SJCRH30 (cell line): ENCODE data around the gene ZNF385D. TPM values are rescaled to one million over a fixed set of nuclear protein-coding genes. Genes with fewer than 3 reads are reported as not detected.

Experiments used
- DNase-seq, 2 experiments: peaks; one replicate each; pipeline ENCODE4 v3.0.0-alpha.2; 2015 to 2020
- H3K27ac ChIP-seq: fragments of 250-450 bp; sonication (Bioruptor Pico); 2 replicates; pipeline ENCODE4 v1.5.1; 2020; ENCODE audit warnings: mild to moderate bottlenecking, moderate library complexity
- H3K27me3 ChIP-seq: fragments of 250-450 bp; sonication (Bioruptor Pico); 2 replicates; pipeline ENCODE4 v1.5.1; 2020; ENCODE audit warnings: mild to moderate bottlenecking, moderate library complexity
- H3K36me3 ChIP-seq: fragments of 250-450 bp; sonication (Bioruptor Pico); 2 replicates; pipeline ENCODE4 v1.5.1; 2020; ENCODE audit warnings: mild to moderate bottlenecking, moderate library complexity
- H3K4me1 ChIP-seq: fragments of 250-450 bp; sonication (Bioruptor Pico); 2 replicates; pipeline ENCODE4 v1.5.1; 2020; ENCODE audit warnings: mild to moderate bottlenecking, moderate library complexity
- H3K4me3 ChIP-seq: fragments of 250-450 bp; sonication (Bioruptor Pico); 2 replicates; pipeline ENCODE4 v1.5.1; 2020; ENCODE audit warnings: mild to moderate bottlenecking, moderate library complexity
- H3K9me3 ChIP-seq: fragments of 250-450 bp; sonication (Bioruptor Pico); replicated peaks from 2 replicates; pipeline ENCODE4 v1.5.1; 2020; ENCODE audit warnings: mild to moderate bottlenecking, moderate library complexity
- total RNA-seq: library from RNA; depleted of rRNA; stranded (reverse); fragments of >200 nt; shearing (Covaris generic); gene quantifications from 2 replicates; pipeline ENCODE4 v1.2.3, GENCODE V29; 2014

The ZNF385D gene
- total RNA-seq, 1 experiment from 2014 or later = 0.02 TPM

DNA sequence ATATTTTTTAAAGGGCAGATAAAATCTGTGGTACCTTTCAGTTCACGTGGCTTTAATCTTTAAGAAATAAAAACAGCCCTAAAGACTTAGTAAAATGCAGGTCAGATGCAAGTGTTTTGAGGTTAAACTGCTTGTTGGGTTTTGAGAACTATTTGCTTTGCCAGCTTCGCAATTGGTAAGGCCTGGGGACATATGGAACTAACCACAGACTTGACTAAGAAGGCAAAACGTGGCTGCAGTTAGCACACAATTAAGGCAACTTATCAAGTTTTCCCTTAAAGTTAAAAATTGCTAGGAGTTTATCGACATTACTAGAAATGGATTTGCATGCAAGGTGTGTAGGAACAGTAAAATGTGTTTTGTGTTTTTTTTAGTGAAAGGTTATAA is 206.9 kb downstream of the ZNF385D start:
- Histone ChIP-seq H3K27me3 (peaks cover 12% of the 10 kb centered on the region; the same call in 1 of the 2 replicates), H3K9me3 (no peaks in the 10 kb centered on the region), H3K4me1 (no peaks in the 10 kb centered on the region), H3K4me3 (no peak overlapping the region), H3K27ac (no peak overlapping the region), H3K36me3 (no peaks in the 10 kb centered on the region)
- DNase-seq = no peak

DNA sequence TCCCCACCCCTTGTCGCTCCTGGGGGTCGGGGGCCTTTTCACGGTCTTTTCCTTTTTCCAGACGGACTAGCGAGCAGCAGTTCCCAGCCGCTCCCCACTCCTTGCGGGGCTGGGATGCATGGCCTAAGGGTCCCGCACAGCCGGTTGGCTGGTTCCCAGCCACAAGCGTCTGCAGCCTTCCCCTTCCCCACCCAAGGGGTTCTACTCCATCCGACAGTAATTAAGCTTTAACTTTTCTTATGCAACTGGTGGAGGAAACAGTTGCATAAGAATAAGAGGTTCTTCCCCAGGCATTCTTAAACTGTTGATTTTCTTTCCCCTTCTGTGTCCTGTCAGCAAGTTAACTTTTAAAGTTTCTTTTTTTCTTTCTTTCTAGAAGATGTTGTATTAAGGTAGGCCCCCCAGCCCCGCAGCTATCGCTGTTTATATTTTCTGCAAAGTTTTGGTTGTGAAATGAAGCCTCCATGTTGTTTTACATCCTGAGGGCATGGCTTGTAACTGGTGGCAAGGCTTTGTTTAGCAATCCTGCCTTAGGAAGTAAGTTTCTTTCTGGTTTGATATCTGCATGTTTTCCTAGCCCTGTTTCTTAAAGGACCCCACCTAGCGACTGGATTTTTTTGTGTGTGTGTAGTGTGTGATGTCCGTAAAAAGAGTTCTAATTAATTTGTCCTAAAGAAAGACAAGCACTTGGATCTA is 207.5 kb downstream of the ZNF385D start:
- Histone ChIP-seq H3K27me3 (peaks cover 12% of the 10 kb centered on the region; the same call in 1 of the 2 replicates), H3K4me1 (no peaks in the 10 kb centered on the region), H3K36me3 (no peaks in the 10 kb centered on the region), H3K9me3 (no peaks in the 10 kb centered on the region), H3K27ac (no peak overlapping the region), H3K4me3 (no peak overlapping the region)
- DNase-seq = no peak

DNA sequence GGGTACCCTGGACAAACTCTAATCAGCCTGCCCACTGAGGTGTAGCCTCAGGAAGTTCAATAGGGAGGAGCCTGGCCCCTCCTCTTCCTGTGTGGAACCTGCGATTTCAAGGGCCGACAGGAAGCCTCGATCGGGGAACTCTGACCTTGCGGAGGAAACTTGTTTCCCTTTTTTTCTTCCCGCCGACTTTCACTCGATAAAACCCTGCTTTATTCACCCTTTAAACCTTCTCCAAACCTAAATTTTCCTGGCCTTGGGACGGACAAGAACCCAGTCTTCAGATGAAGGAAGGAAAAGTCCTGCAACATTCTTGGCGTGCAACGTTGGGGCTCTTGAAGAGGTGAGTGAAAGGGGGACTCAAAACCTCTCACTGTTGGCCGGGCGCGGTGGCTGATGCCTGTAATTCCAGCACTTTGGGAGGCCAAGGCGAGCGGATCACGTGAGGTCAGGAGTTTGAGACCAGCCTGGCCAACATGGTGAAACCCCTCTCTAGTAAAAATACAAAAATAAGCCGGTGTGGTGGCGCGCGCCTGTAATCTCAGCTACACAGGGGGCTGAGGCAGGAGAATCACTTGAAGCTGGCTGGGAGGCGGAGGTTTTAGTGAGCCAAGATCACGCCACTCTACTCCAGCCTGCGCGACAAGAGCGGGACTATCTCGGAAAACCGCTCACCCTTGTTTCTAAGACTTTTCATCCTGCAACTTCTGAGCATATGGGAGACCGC is 208.2 kb downstream of the ZNF385D start:
- H3K4me1 ChIP-seq = no peaks in the 10 kb centered on the region
- H3K4me3 ChIP-seq = no peak overlapping the region
- H3K36me3 ChIP-seq = no peaks in the 10 kb centered on the region
- H3K27ac ChIP-seq = no peak overlapping the region
- no peak for DNase-seq
- H3K27me3 ChIP-seq = peaks cover 8% of the 10 kb centered on the region; the same call in 1 of the 2 replicates
- H3K9me3 ChIP-seq = no peaks in the 10 kb centered on the region

DNA sequence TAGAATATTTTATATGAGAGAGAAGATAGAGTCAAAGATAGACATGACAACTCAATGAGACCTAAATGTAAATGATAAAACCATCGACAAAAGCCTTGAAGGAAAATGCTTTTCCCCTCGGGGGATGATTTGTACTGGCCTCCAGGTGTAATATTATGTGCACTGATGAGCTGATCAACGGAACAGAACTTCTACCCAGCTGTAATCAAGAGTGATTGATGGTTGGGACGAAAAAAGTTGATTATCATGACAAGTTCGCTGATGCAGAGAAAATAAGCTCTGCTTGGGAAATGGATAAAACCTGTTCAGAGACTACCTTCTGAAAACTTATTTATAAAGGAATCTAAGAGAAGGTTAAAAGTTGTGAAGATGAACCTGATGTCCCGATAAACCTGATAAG is 210.7 kb downstream of the ZNF385D start:
- no peaks in the 10 kb centered on the region for H3K4me1 ChIP-seq
- no peak overlapping the region for H3K4me3 ChIP-seq
- no peak for DNase-seq
- no peaks in the 10 kb centered on the region for H3K36me3 ChIP-seq
- 0 out of 2 replicates have a peak, but pooled peaks cover 4% of the 10 kb centered on the region for H3K27me3 ChIP-seq
- no peaks in the 10 kb centered on the region for H3K9me3 ChIP-seq
- H3K27ac ChIP-seq = no peak overlapping the region

DNA sequence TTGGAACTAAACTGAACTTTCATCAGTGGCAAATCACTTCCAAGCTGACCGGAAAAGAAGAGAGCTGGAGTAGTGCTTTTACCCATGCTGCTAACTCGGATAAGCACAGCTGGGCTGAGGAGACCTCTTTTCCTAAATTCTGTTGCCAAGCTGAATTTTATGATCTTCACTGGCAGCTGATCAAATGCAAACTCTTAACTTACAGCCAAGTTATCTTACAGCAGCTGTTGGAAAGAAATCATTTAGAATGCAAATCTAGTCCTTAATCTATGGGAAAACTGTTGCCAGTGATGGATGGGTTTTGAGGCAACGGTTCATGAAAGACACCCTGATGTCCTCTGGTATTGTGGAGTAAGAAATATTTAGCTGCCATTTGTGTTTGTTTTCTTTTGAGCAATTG is 216.5 kb downstream of the ZNF385D start:
- Histone ChIP-seq H3K27ac (no peak overlapping the region), H3K4me1 (no peaks in the 10 kb centered on the region), H3K36me3 (no peaks in the 10 kb centered on the region), H3K4me3 (no peak overlapping the region), H3K27me3 (no peaks in the 10 kb centered on the region), H3K9me3 (no peaks in the 10 kb centered on the region)
- no peak for DNase-seq

DNA sequence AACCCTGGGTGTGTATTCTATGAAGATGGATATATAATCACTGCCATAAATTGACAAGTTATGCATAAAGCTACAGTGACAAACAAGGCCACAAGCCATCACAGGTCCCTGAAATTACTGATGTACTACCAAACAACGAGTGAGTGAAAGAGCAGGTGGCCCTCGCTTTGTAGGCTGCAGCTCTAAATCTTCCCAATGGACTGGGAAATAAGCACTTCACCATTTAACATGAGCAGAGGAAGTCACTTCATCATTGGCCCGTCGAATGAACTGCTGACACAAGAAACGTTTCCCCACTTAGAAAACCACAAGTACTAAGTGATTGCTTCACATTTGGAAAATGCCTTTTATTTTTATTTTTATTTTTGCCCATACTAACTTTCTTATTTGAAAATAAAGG is 218.0 kb downstream of the ZNF385D start:
- no peak overlapping the region for H3K4me3 ChIP-seq
- H3K4me1 ChIP-seq = no peaks in the 10 kb centered on the region
- DNase-seq = no peak
- H3K27me3 ChIP-seq = no peaks in the 10 kb centered on the region
- H3K27ac ChIP-seq = no peak overlapping the region
- no peaks in the 10 kb centered on the region for H3K9me3 ChIP-seq
- no peaks in the 10 kb centered on the region for H3K36me3 ChIP-seq

DNA sequence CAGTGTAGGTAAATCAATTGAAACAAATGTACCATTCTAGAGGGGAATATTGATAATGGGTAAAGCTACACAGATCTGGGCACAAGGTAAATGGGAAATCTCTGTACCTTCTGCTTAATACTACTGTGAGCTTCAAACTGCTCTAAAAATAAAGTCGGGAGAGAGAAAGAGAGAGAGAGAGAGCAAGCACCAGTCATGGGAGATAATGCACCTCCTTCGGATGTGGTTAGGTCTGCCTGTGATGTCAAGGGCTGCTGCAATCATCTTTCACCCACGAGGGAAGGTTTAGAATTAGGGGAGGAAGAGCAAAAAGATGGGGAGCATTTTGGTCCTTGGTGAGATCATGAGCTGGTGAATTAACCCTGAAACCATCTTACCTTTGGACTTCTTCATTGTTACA is 219.1 kb downstream of the ZNF385D start:
- no peaks in the 10 kb centered on the region for H3K36me3 ChIP-seq
- no peak overlapping the region for H3K4me3 ChIP-seq
- no peak for DNase-seq
- no peak overlapping the region for H3K27ac ChIP-seq
- H3K9me3 ChIP-seq = no peaks in the 10 kb centered on the region
- H3K4me1 ChIP-seq = no peaks in the 10 kb centered on the region
- H3K27me3 ChIP-seq = no peaks in the 10 kb centered on the region

DNA sequence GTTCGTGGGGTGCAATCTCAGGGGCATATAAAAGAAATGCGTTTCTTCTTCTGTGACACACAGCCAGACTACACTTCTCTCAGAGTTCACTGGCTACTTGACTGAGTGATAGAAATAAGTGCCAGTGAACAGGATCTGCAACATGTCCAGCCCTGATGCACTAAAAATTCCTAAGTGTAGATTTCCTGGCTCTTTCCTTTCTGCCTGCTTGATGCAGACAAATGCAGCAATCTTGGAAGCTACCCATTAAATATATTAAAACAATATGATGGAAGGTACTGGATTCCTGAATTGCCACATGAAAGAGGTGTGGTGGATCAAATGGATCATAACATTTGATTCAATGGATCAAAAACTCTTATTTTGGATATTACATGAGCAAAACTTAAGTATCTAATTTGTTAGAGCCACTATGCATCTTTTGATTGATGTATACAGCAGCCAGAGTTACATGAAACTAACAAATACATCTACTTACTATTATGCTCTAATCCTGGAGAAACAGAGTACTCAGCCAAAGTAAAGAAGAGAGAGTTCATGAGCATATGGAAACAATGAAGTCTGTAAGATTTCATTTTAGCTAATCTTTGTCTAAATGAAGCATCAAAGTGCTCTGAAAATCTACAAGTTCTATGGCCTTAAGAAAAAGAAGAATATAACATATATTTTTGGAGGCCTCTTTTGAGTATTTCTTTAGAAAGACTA is 222.6 kb downstream of the ZNF385D start:
- H3K4me3 ChIP-seq = no peak overlapping the region
- H3K36me3 ChIP-seq = no peaks in the 10 kb centered on the region
- H3K27me3 ChIP-seq = no peaks in the 10 kb centered on the region; the same call in 1 of the 2 replicates
- no peaks in the 10 kb centered on the region for H3K4me1 ChIP-seq
- no peak overlapping the region for H3K27ac ChIP-seq
- no peak for DNase-seq
- H3K9me3 ChIP-seq = no peaks in the 10 kb centered on the region

DNA sequence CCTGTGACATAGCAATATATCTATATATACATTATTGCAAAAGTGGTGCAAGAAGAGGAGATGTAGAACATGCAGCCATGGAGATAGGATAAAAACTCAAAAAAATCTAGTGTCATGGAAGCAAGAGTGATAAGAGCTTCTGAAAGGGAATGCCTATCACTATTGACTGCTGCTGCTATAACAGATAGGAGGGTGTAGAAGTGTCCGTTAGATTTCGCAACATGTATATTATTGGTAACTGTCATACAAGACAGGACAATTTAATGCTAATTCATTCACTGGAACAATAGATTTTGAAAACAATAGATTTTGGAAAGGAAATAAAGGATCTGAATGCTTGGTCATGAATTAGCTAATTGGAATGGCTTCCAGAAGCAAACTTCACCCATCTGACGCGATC is 224.5 kb downstream of the ZNF385D start:
- H3K9me3 ChIP-seq = no peaks in the 10 kb centered on the region
- no peak overlapping the region for H3K27ac ChIP-seq
- H3K27me3 ChIP-seq = no peaks in the 10 kb centered on the region; the same call in none of the 2 replicates
- no peaks in the 10 kb centered on the region for H3K4me1 ChIP-seq
- no peak overlapping the region for H3K4me3 ChIP-seq
- no peak for DNase-seq
- no peaks in the 10 kb centered on the region for H3K36me3 ChIP-seq

DNA sequence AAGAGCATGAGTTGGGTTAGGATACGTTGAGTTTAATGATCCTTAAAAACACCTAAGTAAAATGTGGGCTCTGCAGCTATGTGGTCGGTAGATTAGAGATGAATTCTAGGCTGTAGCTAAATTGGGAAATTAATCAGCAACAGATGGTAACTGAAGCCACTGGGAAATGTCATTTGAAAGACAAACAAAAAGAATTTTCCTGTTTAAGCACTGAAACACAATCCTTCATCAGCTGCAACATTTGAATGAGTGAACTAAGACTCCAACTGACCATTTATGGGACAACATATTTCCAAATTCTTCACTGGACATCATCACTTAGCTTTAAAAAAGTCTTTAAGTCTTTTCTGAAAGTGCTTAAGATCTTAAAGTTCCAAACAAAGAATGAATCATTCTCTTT is 226.9 kb downstream of the ZNF385D start:
- Histone ChIP-seq H3K4me1 (no peaks in the 10 kb centered on the region), H3K27ac (no peak overlapping the region), H3K4me3 (no peak overlapping the region), H3K9me3 (no peaks in the 10 kb centered on the region), H3K27me3 (no peaks in the 10 kb centered on the region; the same call in none of the 2 replicates), H3K36me3 (no peaks in the 10 kb centered on the region)
- DNase-seq = no peak

DNA sequence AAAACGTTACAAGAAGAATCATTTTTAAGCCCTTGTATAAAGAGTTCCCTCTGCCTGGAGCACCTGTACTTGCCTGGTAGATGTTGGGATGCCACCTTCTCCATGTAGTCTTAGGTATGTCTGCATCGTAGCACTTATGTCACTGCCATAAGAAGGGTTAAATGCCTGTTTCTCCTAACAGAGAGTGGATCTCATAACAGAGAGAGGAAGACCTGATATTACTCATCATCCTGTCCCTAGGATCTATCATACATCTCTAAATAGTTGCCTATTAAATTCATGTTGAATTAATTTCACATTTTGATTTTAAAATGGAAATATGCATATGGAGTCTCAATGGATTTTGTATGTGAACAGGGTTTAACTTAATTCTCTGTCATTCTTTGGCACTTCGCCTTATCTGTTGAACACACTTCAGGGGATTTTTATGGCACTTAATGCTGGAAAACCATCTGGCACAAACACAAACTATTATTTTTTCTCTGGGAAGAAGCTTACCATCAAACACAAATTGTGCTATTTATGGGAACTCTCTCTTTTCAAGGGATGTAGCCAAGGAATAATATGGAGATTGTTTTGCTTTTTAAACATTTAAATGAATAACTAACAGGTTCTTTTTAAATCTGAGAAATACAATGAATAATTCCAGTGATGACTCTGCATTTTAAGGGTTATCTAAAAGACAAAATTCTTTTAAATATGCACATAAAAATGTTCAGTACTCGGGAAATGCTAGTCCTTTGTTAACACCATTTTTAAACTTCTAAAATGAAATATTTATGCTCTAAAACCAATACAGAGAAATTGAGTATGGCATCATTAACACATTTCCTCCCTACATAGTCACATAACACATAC is 230.7 kb downstream of the ZNF385D start:
- Histone ChIP-seq H3K9me3 (no peaks in the 10 kb centered on the region), H3K27ac (no peak overlapping the region), H3K4me1 (no peaks in the 10 kb centered on the region), H3K27me3 (no peaks in the 10 kb centered on the region; the same call in none of the 2 replicates), H3K4me3 (no peak overlapping the region), H3K36me3 (no peaks in the 10 kb centered on the region)
- no peak for DNase-seq

DNA sequence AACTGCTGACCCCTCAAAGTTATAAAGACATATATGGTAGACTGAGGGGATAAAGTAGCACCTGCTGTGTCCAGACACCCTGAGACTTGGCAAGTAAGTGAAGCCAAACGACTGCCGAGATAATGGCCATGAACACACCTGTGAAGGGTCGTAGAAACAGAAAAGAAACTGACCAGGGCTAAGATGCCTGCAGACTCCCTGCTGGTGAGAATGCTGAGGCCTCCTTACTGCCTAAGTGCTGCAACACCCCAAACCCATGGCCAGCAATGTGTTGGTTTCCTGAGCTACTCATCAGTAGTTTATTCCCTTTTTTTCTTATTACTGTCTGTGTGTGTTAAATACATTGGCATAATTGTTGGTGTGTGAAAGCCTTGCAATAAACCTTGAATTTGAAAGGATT is 233.8 kb downstream of the ZNF385D start:
- H3K27ac ChIP-seq = no peak overlapping the region
- H3K4me1 ChIP-seq = no peaks in the 10 kb centered on the region
- no peaks in the 10 kb centered on the region; the same call in 1 of the 2 replicates for H3K27me3 ChIP-seq
- H3K9me3 ChIP-seq = no peaks in the 10 kb centered on the region
- H3K4me3 ChIP-seq = no peak overlapping the region
- no peaks in the 10 kb centered on the region for H3K36me3 ChIP-seq
- no peak for DNase-seq

DNA sequence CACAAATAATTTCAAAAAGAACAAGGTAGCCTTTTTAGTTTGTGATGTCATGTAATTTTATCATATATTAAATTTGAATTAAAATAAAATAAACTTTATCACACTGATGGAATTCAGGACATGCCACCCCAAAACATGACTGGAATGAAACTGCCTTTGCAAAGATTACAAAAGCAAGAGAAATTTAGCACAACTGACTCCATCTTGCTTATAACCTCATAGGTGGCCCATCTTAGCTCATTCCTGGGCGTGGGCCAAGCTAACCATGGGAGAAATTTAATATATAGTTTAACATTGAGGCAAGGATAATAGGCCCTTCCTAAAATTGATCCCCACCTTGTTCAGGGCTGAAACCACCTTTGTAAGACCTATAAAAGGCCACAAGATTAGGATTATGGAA is 235.6 kb downstream of the ZNF385D start:
- H3K27ac ChIP-seq = no peak overlapping the region
- H3K27me3 ChIP-seq = no peaks in the 10 kb centered on the region
- no peaks in the 10 kb centered on the region for H3K36me3 ChIP-seq
- no peaks in the 10 kb centered on the region for H3K9me3 ChIP-seq
- DNase-seq = no peak
- no peaks in the 10 kb centered on the region for H3K4me1 ChIP-seq
- no peak overlapping the region for H3K4me3 ChIP-seq

DNA sequence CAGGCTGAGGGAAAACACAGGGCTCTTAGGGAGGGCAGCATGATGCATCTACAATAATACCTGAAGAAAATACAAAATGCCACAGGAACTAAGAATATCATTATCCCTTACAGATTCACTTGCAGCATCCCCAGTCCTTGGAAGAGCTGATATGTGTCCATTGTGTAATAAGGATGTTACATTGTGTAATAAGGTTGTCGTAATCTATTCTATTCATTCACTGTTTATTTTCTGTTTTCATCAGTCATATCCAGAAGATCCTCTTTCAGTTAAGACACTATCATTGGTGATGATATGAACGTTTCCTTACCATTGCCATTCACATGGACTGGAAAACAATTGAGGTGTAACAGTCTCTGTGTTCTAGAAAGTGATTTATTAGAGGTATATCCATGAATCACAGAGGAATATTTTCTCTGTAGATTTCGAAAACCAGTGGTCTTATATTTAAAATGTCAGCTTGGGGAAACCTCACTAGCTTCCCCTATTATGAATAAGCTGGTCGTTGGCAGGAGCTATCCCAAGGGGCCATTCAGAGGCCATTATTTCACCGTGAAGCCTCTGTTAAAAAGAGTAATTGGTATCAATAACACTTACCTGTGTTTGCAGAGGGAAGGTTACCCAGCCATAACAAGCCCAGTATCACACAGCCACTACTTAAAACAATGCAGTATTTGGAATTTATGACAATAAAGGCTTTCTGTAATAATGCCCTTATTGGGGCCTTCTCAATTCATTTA is 241.1 kb downstream of the ZNF385D start:
- no peak for DNase-seq
- Histone ChIP-seq H3K36me3 (no peaks in the 10 kb centered on the region), H3K27me3 (no peaks in the 10 kb centered on the region), H3K27ac (no peak overlapping the region), H3K4me3 (no peak overlapping the region), H3K4me1 (no peaks in the 10 kb centered on the region), H3K9me3 (no peaks in the 10 kb centered on the region)
